ENCODE results near the gene BSND.

DNA sequence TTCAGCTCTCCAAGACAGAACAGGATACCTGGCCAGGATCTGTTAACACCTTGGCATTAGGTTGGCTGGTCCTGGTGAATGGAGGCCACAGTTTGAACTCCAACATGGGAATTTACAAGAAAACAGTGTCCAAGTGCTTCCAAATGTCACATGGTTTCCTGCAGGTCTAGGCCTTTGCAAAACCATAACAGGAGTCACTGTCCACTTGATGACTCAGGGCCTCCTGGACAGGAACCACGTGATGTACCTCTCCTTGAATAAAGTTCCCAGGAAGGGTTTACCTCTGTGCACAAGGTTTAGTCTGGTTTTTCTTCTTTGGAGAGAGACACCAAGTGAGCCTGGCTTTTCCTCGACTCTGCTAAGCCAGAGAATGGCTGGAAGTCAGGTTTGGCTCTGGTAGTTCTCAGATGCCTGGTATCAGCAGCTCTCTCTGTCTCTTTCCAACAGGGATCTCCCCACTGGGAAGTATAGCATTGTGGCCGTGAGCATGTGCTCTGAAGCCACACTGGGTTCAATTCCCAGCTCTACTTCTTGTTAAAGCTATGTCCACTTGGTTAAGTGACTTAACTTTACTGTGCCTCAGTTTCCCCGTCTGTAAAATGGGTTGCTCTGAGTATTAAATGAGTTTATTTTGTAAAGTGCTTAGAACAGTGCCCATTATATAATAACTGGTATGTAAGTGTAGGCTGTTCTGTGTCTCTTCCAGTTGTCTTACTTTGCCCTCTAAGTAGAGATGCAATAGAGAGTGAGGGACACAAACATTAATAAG lies 45.6 kb upstream of the BSND start:
- TF ChIP-seq EP300 (IDR thresholded peaks at IDR 0.05; ENCODE audit: borderline replicate concordance) (no peak), FOXM1 (IDR thresholded peaks at IDR 0.05; ENCODE audit: borderline replicate concordance, low read depth) (no peak), EGR1 (IDR thresholded peaks at IDR 0.05) (no peak), TEAD4 (IDR thresholded peaks at IDR 0.05) (no peak), TAF1 (IDR thresholded peaks at IDR 0.05; ENCODE audit: low read depth) (no peak), ZBTB7A (IDR thresholded peaks at IDR 0.05; ENCODE audit: low read depth) (no peak)
- TF ChIP-seq, protein P1, sequence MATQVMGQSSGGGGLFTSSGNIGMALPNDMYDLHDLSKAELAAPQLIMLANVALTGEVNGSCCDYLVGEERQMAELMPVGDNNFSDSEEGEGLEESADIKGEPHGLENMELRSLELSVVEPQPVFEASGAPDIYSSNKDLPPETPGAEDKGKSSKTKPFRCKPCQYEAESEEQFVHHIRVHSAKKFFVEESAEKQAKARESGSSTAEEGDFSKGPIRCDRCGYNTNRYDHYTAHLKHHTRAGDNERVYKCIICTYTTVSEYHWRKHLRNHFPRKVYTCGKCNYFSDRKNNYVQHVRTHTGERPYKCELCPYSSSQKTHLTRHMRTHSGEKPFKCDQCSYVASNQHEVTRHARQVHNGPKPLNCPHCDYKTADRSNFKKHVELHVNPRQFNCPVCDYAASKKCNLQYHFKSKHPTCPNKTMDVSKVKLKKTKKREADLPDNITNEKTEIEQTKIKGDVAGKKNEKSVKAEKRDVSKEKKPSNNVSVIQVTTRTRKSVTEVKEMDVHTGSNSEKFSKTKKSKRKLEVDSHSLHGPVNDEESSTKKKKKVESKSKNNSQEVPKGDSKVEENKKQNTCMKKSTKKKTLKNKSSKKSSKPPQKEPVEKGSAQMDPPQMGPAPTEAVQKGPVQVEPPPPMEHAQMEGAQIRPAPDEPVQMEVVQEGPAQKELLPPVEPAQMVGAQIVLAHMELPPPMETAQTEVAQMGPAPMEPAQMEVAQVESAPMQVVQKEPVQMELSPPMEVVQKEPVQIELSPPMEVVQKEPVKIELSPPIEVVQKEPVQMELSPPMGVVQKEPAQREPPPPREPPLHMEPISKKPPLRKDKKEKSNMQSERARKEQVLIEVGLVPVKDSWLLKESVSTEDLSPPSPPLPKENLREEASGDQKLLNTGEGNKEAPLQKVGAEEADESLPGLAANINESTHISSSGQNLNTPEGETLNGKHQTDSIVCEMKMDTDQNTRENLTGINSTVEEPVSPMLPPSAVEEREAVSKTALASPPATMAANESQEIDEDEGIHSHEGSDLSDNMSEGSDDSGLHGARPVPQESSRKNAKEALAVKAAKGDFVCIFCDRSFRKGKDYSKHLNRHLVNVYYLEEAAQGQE (IDR thresholded peaks at IDR 0.05; ENCODE audit: low read depth): no peak
